GM08714 (cell line): ENCODE results near the gene LEO1.

Source experiments
- H3K4me3 ChIP-seq: fragments of 200-500 bp; sonication (Bioruptor generic); 2 replicates; pipeline ENCODE4 v1.5.1; 2014; ENCODE audit warnings: mild to moderate bottlenecking, low read length, inconsistent platforms
- ZNF274 ChIP-seq: IDR thresholded peaks from 2 replicates; pipeline ENCODE4 v1.6.1; 2012; ENCODE audit warnings: mild to moderate bottlenecking, low read depth, low read length

The LEO1 gene

GRCh38 chr15:51931638-51932037, 39.9 kb downstream of the LEO1 start:
- no peak overlapping the region for H3K4me3 ChIP-seq
- no peak for TF ChIP-seq ZNF274

- no peak overlapping the region for H3K4me3 ChIP-seq
- no peak for TF ChIP-seq ZNF274
Measured at GRCh38 chr15:51931016-51931415, 40.6 kb downstream of the LEO1 start.

GRCh38 chr15:51926809-51927208, 44.8 kb downstream of the LEO1 start:
- no peak overlapping the region for H3K4me3 ChIP-seq
- TF ChIP-seq ZNF274 = no peak

GRCh38 chr15:51924156-51925068, 47.2 kb downstream of the LEO1 start:
- TF ChIP-seq ZNF274 = no peak
- no peak overlapping the region for H3K4me3 ChIP-seq

GRCh38 chr15:51917493-51917892, 54.1 kb downstream of the LEO1 start:
- H3K4me3 ChIP-seq = no peak overlapping the region
- TF ChIP-seq ZNF274 = no peak

- no peak overlapping the region for H3K4me3 ChIP-seq
- TF ChIP-seq ZNF274 = no peak
Measured at GRCh38 chr15:51912528-51912927, 59.0 kb downstream of the LEO1 start.

DNA sequence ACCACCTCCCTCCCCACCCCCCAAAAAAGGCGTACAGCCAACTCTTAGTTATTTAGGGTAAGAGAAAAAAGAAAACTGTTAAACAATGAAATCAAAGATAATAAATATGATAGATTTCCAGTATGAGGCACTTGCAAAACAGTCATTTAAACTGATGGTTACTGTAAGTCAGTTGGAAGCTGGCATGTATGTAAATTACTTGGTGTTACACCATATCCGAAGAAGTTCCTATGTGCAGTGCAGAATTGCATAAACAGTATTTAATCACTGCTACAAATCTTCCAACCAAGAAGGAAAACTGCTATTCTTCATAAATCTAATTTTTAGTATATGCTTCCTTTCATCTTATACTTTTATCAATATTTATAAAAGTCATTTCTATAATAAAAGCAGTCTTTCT, 62.0 kb downstream of the LEO1 start:
- no peak overlapping the region for H3K4me3 ChIP-seq
- TF ChIP-seq ZNF274 = no peak

DNA sequence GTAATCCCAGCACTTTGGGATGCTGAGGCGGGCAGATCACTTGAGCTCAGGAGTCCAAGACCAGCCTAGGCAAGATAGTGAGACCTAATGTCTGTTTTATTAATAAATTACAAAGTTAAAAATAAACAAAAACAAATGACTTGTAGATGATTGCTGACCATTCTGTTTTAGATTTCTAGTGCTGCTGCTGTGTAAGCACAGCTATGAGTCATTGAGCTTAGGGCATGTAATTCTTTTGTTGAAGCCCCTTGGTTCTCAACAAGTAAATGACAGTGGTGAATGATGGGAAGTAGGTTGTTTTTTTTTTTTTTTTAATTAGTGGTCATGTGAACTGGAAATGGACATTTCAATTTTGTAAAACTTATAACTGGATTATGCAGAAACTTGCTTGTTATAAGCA, 63.3 kb downstream of the LEO1 start:
- no peak overlapping the region for H3K4me3 ChIP-seq
- no peak for TF ChIP-seq ZNF274

GRCh38 chr15:51907136-51907862, 64.3 kb downstream of the LEO1 start:
- TF ChIP-seq ZNF274 = no peak

GRCh38 chr15:51904931-51905330, 66.6 kb downstream of the LEO1 start:
- no peak overlapping the region for H3K4me3 ChIP-seq
- no peak for TF ChIP-seq ZNF274

More at GRCh38 chr15:51907136-51907862, 64.3 kb downstream of the LEO1 start:
- no peak overlapping the region for H3K4me3 ChIP-seq

- TF ChIP-seq ZNF274 = no peak
- no peak overlapping the region for H3K4me3 ChIP-seq
Measured at GRCh38 chr15:51904421-51904820, 67.2 kb downstream of the LEO1 start.

DNA sequence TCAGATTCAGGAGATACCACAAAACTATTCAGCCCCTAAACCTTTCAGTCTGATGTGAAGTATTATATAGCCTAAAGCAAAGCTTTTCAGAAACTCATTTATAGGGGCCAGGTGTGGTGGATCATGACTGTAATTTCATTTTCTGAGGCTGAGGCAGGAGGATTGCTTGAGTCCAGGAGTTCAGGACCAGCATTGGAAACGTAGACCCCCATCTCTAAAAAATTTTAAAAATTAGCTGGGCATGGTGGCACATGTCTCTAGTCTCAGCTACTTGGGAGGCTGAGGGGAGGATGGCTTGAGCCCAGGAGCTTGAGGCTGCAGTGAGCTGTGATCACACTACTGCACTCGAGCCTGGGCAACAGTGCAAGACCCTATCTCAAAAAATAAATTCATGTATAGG, 82.1 kb downstream of the LEO1 start:
- TF ChIP-seq ZNF274 = no peak
- no peak overlapping the region for H3K4me3 ChIP-seq

- no peak overlapping the region for H3K4me3 ChIP-seq
- no peak for TF ChIP-seq ZNF274
Measured at GRCh38 chr15:51888593-51889195, 82.9 kb downstream of the LEO1 start.
